GM19455 (cell line): Measurements from ENCODE around the gene OPRL1.

Source experiments
- ATAC-seq: cut with Tn5 transposase; IDR thresholded peaks from one replicate; pipeline ENCODE4 v1.9.1; 2021; ENCODE audit not compliant: unreplicated experiment

OPRL1 gene

DNA sequence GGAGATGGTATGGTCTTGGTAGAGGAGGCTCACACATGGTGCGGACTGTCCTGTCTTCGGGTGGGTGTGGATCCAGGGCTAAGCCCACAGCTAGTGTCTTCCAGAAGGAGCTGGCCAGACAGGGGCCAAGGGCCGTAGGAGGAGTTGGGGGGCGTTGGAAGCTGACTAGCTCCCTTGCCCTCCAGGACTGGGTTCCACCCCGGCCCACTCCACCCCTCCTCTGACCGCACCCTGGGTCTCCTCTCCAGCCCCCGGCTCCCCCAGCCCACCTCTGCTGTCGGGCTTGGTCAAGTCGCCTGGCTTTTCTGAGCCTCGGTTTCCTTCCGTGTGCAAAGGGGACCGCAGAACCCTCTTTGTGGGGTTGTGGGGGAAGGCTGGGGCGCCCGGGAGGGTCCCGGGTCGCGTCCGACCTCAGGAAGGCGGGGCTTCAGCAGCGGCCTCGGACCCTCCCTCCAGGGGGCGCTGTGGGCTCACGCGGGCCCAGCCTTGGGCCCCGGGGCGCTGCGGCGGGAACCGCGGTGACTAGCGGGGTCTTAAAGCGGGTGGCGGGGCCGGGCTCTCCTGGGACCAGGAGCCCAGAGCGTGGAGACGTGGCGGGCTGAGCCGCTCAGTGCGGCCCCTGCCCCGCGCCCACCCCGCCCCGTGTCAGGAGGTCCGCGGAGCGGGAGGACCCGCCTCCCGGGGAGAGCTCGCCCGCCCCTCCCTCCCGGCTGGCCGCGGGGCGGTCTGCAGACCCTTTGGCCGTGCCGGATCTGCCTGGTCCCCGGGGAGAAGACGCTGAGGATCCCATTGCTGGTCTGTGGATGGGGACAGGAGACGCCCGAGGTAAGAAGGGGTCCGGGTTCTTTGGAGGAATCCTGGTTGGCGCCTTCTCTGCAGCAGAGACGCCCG lies 22.1 kb downstream of the OPRL1 start:
- ATAC-seq, result no peak

- ATAC-seq, result no peak
These were observed 22.9 kb downstream of the OPRL1 start for GRCh38 chr20:64102647-64103354.

GRCh38 chr20:64103871-64104666 lies 24.2 kb downstream of the OPRL1 start:
- no peak for ATAC-seq

- ATAC-seq, result no peak
These were observed 25.0 kb downstream of the OPRL1 start for GRCh38 chr20:64104667-64105451.

GRCh38 chr20:64105846-64106434 lies 26.1 kb downstream of the OPRL1 start:
- ATAC-seq, result no peak

DNA sequence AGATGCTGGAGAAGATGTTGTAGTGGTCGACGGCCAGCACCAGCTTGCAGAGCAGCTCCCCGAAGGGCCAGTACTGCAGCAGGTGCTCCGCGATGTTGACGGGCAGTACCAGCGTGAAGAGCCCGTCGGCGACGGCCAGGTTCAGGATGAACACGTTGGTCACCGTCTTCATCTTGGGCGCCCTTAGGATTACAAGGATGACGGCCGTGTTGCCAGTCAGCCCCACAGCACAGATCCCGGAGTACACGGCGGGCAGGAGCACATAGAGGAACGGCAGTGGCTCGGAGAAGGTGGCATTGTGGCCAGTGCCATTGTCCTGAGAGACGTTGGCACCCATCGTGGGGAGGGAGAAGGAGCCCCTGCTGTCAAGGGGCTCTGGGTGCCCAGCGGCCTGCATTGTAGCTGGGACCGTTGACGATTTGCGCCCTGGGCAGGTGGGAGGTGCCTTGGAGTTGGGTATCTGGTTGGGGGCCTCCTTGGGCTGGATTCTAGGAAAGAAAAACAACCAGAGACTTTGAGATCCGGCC lies 26.6 kb downstream of the OPRL1 start:
- ATAC-seq, result no peak

DNA sequence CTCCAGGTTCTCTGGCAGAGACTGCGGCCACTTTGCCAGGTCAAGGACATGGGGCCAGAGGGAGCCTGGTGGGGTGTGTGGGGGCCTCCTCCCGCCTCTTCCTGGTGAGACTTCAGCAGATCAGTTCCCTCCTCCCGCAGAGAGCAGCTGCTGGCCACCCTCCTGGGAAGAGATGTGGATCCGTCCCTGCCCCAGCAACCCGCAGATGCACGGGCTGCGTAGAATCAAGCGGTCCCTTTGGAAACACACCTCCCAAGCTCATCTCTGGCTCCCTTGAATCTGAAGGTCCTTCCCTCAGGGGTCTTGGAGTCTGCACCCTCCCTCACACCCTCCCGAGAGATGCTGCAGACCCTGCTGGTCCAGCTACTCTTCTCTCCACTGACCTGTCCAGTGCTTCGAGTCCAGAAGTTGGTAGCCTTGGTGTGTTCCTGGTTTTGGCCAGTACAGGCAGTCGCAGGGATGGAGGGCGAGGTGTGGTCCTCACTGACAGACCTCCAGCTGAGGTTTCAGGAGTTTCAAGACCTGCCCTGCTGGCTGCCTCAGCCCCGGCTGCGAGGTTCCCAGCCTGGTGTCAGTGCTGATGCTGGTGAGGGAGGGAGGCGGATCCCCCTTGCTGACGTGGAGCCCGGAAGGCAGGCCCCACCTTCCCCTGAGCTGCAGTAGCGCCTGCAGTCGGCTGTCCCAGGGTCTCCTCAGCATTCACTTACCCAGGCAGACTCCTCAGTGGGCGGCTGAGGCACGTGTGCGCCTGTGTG lies 27.3 kb downstream of the OPRL1 start, which contains the start of gene NPBWR2:
Gene NPBWR2, minus strand, starts transcription at position 585 of the 755 bp plus-strand sequence. CDS start 734 bp downstream, outside the sequence.
- no peak for ATAC-seq

GRCh38 chr20:64107736-64108457 lies 28.0 kb downstream of the OPRL1 start:
- ATAC-seq, result no peak

DNA sequence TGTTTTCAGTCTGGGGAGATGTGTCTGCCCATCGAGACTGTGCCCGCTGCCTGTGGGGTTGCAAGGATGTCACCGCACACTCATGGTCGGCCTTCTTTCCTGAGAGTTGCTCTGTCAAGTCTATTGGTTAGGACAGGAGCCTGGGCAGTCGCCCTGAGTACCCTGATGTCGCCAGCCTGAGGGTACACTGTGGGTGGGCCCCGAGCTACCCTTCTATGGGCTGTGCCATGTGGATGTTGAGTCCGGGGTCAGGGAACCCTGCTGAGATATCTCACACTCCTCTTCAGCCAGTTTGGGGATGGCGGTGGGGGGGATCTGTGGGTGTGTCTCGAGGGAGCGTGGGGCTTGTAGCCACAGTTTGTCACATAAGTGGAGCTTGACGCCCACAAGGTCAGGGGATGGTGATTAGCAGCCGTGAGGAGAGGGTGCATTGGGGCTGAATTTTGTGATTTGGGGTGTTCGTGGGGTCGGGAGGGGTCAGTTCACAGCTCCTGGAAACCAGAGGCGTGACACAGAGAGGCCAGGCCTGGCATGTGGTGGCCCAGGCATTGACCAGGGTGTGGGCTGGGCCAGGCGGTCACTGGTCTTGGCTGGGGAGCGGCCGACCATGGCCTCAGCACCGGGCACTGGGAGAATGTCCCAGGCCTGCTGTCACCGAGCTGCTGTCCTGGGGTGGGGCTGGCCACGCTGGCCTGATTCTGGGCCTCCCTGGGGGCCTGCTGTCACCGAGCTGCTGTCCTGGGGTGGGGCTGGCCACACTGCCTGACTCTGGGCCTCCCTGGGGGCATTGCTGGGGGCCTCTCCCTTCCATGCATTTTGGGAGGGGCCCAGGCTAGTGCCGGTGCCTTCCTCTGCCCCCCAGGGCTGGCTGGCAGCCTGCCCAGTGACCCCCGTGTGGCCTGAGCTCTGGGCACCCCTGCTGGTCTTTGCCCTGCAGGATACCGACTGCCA lies 29.1 kb downstream of the OPRL1 start:
- no peak for ATAC-seq

GRCh38 chr20:64109831-64110391 lies 30.0 kb downstream of the OPRL1 start:
- ATAC-seq, result no peak

DNA sequence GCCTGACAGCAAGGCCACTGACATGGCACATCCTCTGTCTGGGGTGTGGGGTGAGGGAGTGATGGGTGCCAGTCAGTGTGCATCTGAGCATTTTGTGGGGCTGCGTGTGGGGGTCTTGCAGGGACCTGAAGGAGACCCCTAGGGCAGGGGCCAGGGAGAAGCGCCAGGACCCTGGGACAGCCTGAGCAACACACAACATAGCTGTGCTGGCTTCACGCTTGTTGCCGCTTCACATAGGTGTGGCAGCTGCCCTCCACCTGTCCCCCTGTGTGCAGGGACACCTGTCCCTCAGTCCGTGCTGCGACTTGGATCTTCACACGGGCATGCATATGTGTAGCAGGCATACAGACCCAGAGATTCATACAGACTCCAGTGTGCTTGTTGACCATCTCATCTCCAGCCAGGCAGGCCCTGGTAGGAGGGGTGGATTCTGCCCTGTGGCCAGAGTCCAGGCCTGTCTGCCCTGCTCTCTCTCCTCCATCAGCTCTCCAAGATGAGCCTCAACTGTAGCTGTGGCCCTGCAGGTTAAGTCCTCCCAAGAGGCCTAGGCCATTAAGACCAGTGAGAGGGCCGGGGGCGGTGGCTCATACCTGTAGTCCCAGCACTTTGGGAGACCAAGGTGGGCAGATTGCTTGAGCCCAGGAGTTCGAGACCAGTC lies 30.7 kb downstream of the OPRL1 start:
- no peak for ATAC-seq

DNA sequence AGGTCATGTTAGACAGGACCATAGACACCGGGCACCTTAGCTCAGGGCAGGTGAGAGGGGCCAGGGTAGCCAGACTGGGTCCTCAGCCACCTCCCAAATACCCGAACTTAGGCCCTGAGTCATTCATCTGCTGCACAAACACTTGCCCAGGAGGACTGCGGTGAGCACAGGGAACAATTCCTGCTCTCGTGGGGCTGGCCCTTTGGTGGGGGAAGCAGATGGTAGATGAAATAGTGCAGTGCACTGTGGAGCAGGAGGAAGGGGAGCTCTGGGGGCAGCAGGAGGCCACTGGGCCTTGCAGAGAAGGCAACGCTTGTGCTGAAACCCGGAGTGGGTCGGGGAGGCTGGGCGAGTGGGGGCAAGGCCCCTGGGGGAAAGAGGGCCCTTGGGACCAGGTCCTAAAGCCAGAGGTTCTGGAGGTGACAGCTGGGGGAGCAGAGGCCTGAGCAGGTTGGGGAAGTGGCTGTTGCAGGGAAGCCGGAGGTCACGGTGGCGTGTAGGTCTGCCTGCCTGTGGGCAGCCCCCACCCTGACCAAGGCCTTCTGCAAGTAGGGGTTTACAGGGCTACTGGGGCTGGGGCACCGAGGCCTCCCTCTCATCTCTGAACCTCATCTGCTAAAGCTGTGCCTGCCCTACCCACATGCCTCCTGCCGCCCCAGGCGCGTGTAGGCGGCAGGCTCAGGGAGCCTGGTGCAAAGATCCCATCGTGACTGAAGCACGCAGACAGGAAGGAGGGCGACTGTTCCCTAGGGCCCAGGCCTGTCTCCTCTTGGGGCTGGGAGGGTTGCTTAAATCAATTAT lies 32.2 kb downstream of the OPRL1 start:
- ATAC-seq, result no peak

DNA sequence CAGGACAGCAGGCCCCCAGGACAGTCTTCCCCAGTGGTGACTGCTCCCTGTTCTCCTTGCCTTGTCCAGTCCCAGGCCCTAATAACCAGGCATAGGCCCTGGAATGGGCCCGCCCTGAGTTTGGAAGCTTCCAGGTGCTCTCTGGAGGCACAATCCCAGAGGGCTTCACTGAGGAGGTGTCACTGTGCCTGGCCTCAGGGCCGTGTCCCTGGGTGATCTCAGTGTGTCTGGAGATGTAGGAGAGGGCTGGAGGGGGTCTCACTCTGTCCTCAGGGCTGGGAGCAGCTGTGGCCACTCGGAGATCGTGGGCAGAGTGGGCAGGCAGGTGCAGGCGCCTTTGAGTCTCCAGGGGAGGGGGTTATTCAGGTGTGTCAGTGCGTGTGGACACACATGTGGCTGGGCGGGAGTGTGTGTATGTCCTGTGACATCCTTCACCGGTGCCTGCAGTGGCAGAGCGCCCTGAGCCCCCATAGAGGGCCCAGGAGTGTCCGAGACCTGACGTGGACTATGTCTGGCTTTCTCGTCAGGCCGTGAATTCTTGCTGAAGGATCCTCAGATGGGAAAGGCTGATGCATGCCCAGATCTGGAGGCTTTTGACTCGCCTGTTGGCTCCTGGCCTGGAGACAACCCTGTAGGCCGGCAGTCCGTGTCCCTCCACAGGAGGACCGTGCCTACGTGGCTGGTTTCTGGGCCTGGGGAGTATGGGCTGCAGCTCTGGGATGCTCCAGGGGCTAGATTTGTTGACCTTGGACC lies 33.0 kb downstream of the OPRL1 start:
- no peak for ATAC-seq

DNA sequence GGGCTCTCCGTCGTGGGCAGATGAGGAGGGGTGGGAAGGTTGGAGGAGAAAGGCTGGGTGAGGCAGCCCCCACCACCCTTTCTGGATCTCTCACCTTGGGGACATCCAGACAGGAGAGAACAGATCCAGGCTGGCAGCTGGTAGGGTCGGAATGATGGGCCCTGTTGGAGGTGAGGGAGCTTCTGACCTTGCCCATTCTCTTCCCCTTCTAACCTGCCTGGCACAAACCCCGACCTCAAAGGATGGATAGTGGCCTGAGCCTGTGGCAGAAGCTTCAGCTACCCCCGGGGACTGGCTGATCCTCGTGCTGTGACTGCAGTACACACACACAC lies 33.5 kb downstream of the OPRL1 start:
- ATAC-seq, result no peak

GRCh38 chr20:64113796-64114355 lies 34.0 kb downstream of the OPRL1 start:
- ATAC-seq, result no peak
